Measurements from ENCODE around the gene ZNF587B.
"Not testable (repeated sequence)": the region's sequence is repeated elsewhere in the genome, so short reads cannot be mapped to it uniquely, and the experiment has no call there.

ZNF587B gene

GRCh38 chr19:57872450-57872849, 42.4 kb downstream of the ZNF587B start:
- no peak for DNase-seq (ENCODE audit: low spot score)

DNA sequence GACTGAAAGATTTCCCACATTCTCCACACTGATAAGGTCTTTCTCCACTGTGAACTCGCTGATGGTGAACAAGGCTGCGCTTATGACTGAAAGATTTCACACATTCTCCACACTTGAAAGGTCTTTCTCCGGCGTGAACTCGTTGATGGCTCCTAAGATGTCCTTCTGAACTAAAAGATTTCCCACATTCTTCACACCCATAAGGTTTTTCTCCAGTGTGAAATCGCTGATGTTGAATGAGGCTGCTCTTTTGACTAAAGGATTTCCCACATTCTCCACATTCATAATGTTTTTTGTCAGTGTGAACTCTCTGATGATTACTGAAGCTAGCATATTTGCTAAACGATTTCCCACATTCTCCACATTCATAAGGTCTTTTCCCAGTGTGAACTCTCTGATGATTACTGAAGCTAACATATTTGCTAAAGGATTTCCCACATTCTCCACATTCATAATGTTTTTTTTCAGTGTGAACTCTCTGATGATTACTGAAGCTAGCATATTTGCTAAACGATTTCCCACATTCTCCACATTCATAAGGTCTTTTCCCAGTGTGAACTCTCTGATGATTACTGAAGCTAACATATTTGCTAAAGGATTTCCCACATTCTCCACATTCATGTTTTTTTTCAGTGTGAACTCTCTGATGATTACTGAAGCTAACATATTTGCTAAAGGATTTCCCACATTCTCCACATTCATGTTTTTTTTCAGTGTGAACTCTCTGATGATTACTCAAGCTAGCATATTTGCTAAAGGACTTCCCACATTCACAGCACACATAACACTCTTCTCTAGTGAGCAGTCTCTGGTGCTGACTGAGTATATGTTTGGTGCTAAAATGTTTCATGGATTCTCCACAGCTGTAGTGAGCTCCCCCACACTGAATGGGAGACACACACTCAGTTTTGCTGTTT, 44.0 kb downstream of the ZNF587B start:
- not testable (repeated sequence) for DNase-seq (ENCODE audit: low spot score)

- no peak for DNase-seq (ENCODE audit: low spot score)
Observed at GRCh38 chr19:57886046-57886445, 55.9 kb downstream of the ZNF587B start.

GRCh38 chr19:57887195-57887941, 57.3 kb downstream of the ZNF587B start:
- no peak for DNase-seq (ENCODE audit: low spot score)

- DNase-seq (ENCODE audit: low spot score) = no peak
Observed at GRCh38 chr19:57888107-57888559, 58.0 kb downstream of the ZNF587B start.

- DNase-seq (ENCODE audit: low spot score) = peak; percentile 73
Observed at GRCh38 chr19:57888560-57889231, 58.6 kb downstream of the ZNF587B start, which contains the start of gene ZNF814. TSS of gene ZNF814 (minus strand) at chr19:57889037. CDS start at chr19:57888802, 235 bp downstream.

DNA sequence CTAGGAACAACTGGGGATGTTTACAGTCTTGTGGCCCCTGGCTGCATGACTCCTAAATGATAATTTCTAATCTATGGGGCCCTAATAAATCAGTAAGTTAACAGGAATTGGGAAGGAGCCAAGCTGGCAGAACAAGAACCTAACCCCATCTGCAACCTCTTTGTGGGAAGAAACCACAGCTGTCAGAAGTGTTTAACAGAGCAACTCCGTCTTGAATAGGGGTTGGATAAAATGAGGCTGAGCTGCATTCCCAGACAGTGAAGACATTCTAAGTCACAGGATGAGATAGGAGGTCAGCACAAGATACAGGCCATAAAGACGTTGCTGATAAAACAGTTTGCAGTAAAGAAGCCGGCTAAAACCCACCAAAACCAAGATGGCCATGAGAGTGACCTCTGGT, 60.6 kb downstream of the ZNF587B start:
- not testable (repeated sequence) for DNase-seq (ENCODE audit: low spot score)
